Ovary (tissue), 10 donors: ENCODE results near the gene PPP2R2C. TPM values are rescaled to one million over a fixed set of nuclear protein-coding genes. Genes with fewer than 3 reads are reported as not detected.

Source experiments
- DNase-seq, 5 donors: peaks; one replicate each; pipeline ENCODE4 v3.0.0-alpha.2; 2019 to 2020
- H3K27ac ChIP-seq, 2 donors: fragments of 200-600 bp; one replicate each; pipeline versions ENCODE4 v1.5.1 to v1.8.0; 2019 to 2022
- H3K27me3 ChIP-seq: fragments of 200-600 bp; one replicate; pipeline ENCODE4 v1.8.0; 2022
- H3K36me3 ChIP-seq: fragments of 200-600 bp; sonication (generic); one replicate; pipeline ENCODE4 v1.5.1; 2019
- H3K4me1 ChIP-seq: one replicate; pipeline ENCODE4 v1.8.1; 2013; ENCODE audit warnings: mild to moderate bottlenecking, moderate library complexity; ENCODE audit not compliant: insufficient read depth
- H3K4me3 ChIP-seq: fragments of 200-600 bp; sonication (generic); one replicate; pipeline ENCODE4 v1.5.1; 2017
- H3K9me3 ChIP-seq, 2 donors: fragments of 200-600 bp in 1 of 2; sonication (generic) in 1 of 2; one replicate each; pipeline versions ENCODE4 v1.5.1 to v1.8.1; 2013 to 2019; ENCODE audit warnings: mild to moderate bottlenecking in 1 of 2, moderate library complexity in 1 of 2
- EP300 ChIP-seq: sonication (generic); formaldehyde crosslinking; IDR thresholded peaks from one replicate; pipeline ENCODE4 v1.6.1; 2017; ENCODE audit warnings: antibody characterized with exemption
- POLR2A ChIP-seq: fragments of 450-650 bp; IDR thresholded peaks from one replicate; pipeline ENCODE4 v1.6.1; 2017; ENCODE audit warnings: antibody characterized with exemption, mild to moderate bottlenecking, moderate library complexity
- WGBS, 3 donors: extraction: QIAGEN DNeasy Blood & Tissue Kit in 1 of 3; methylation state at CpG; one replicate each; pipeline versions ENCODE4 v1.1.5 to v1.1.7; 2013 to 2017; 5-methylcytosine and 5-hydroxymethylcytosine counted together
- intact Hi-C, 4 donors: fragments of 100-400 bp; cut with DNase I; formaldehyde crosslinking; loops; one replicate each; pipeline versions ENCODE4 v1.11.0 to v1.15.1; 2022 to 2023
- long read RNA-seq, 3 donors: library from polyadenylated mRNA in 2 of 3; unstranded in 2 of 3; transcript quantifications; one replicate each; pipeline ENCODE4 v2.0.0 and lab custom pipeline, GENCODE V29; 2021 to 2026
- polyA plus RNA-seq, 2 donors: library from polyadenylated mRNA; stranded (reverse); fragments of 200-250 nt in 1 of 2; fragments of 350-450 nt in 1 of 2; fragmentation: Illumina TruSeq in 1 of 2; extraction: RNeasy Lipid Tissue Mini Kit (QIAGEN cat#74804) in 1 of 2; gene quantifications; one replicate each; pipeline ENCODE4 v1.2.3, GENCODE V29; 2013 to 2014
- total RNA-seq, 7 donors: library from RNA; depleted of rRNA in 2 of 7; stranded (reverse); fragments of >200 nt in 2 of 7; fragmentation: NEBNext Ultra II Directional in 3 of 7; extraction: Animal tissue kit (Norgen Biotek cat#: 25700) in 3 of 7; gene quantifications; one replicate each; pipeline versions ENCODE4 v1.1.0 to v1.2.4, GENCODE V29; 2016 to 2023
- TF ChIP-seq, protein P1 (sequence below), 3 donors: fragments of 450-650 bp in 2 of 3; fragments of 200-600 bp in 1 of 3; IDR thresholded peaks; one replicate each; pipeline versions ENCODE4 v1.5.1 to v1.8.0; 2016 to 2022; ENCODE audit warnings: antibody characterized with exemption in 3 of 3, mild to moderate bottlenecking in 1 of 3
- donor health status: DM: no; HTN: no; CAD: no; lungs with moderate emphysema.
- donor health status: DM: no; HTN: no; CAD: no.
- donor health status: Bipolar disorder and iron deficiency.
- donor health status: DM: yes; HTN: yes; CAD: no.
- donor health status: DM: no; HTN: no; CAD: no.
- donor health status: DM: yes; HTN: yes; CAD: no.

PPP2R2C gene
- total RNA-seq (1 to 10 TPM in 2 of 7 donors, under 1 TPM in 5; 0.12 to 4.5 (median 0.77) TPM), polyA plus RNA-seq (1 to 10 TPM in 1 of 2 donors, under 1 TPM in 1; 0.21 to 3.0 TPM)
- long read RNA-seq, donor 1, result 0 reads
- long read RNA-seq, donor 2, partial matches to known transcripts, result 0 of 1 reads
- long read RNA-seq, donor 2, other reads (novel, unspliced or antisense), result 0 of 1 reads
- long read RNA-seq, donor 3, result 0 reads

- Histone ChIP-seq H3K9me3 (no peaks in the 10 kb centered on the region), H3K27ac (no peak within 1 kb of the TSS), H3K36me3 (no peaks in the 10 kb centered on the region), H3K4me1 (no peaks in the 10 kb centered on the region), H3K27me3 (no peaks in the 10 kb centered on the region), H3K4me3 (peak within 1 kb of the TSS; percentile 45)
- 4 to 14% (median 13%) methylated on average over 24 to 83 of the region's 86 CpGs for WGBS, 3 donors
- intact Hi-C loops, result no loop called here
- peak in 1 of 5 donors; percentile 2 for DNase-seq
- TF ChIP-seq, protein P1, sequence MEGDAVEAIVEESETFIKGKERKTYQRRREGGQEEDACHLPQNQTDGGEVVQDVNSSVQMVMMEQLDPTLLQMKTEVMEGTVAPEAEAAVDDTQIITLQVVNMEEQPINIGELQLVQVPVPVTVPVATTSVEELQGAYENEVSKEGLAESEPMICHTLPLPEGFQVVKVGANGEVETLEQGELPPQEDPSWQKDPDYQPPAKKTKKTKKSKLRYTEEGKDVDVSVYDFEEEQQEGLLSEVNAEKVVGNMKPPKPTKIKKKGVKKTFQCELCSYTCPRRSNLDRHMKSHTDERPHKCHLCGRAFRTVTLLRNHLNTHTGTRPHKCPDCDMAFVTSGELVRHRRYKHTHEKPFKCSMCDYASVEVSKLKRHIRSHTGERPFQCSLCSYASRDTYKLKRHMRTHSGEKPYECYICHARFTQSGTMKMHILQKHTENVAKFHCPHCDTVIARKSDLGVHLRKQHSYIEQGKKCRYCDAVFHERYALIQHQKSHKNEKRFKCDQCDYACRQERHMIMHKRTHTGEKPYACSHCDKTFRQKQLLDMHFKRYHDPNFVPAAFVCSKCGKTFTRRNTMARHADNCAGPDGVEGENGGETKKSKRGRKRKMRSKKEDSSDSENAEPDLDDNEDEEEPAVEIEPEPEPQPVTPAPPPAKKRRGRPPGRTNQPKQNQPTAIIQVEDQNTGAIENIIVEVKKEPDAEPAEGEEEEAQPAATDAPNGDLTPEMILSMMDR (IDR thresholded peaks at IDR 0.05), result no peak
- TF ChIP-seq POLR2A (no peak), EP300 (no peak)
Observed at GRCh38 chr4:6472387-6473263, at the start of gene PPP2R2C. Gene PPP2R2C, minus strand, starts transcription at chr4:6472614. Its CDS starts 385 bp downstream, at chr4:6472229.

- WGBS, 3 donors, result 78 to 89% (median 88%) methylated on average over 6 of the region's 6 CpGs
- no peak for DNase-seq
- no peaks in the 10 kb centered on the region for H3K27me3 ChIP-seq
Observed at GRCh38 chr4:6520978-6521377, 48.6 kb upstream of the PPP2R2C start.

GRCh38 chr4:6520051-6520636 lies 47.7 kb upstream of the PPP2R2C start:
- H3K9me3 ChIP-seq, result no peaks in the 10 kb centered on the region
- intact Hi-C loops, result no loop called here
- no peak for TF ChIP-seq POLR2A
- TF ChIP-seq EP300, result no peak
- TF ChIP-seq, protein P1 (IDR thresholded peaks at IDR 0.05), result no peak
- H3K4me3 ChIP-seq, result no peak overlapping the region
- no peaks in the 10 kb centered on the region for H3K4me1 ChIP-seq
- H3K27me3 ChIP-seq, result no peaks in the 10 kb centered on the region
- DNase-seq, result no peak
- WGBS, 3 donors, result 72 to 78% (median 76%) methylated on average over 11 of the region's 11 CpGs
- H3K27ac ChIP-seq, result no peak overlapping the region
- H3K36me3 ChIP-seq, result no peaks in the 10 kb centered on the region

More at GRCh38 chr4:6520978-6521377, 48.6 kb upstream of the PPP2R2C start:
- H3K4me1 ChIP-seq, result no peaks in the 10 kb centered on the region
- H3K36me3 ChIP-seq, result no peaks in the 10 kb centered on the region
- no peaks in the 10 kb centered on the region for H3K9me3 ChIP-seq
- intact Hi-C loops, result no loop called here
- TF ChIP-seq, protein P1 (IDR thresholded peaks at IDR 0.05), result no peak
- TF ChIP-seq EP300 (no peak), POLR2A (no peak)
- H3K27ac ChIP-seq, result no peak overlapping the region
- no peak overlapping the region for H3K4me3 ChIP-seq

DNA sequence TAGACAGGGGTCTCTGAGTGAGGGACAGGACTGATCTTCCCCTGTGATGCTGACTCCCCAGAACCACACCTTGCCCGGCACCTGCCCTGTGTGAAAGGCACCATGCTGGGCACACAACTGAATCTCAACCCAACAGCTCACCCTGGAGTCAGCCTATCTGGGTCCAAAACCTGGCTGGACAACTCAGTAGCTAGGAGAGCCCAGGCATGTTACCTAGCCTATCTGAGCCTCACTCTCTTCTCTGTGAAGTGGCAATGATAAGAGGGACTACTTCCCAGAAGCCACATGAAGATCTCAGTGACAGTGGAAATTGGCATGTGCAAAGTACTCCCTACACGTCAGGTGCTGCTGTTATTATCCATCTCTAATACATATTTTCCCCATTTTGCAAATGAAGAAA lies 44.8 kb upstream of the PPP2R2C start:
- DNase-seq, result no peak
- no peak overlapping the region for H3K27ac ChIP-seq

More for the DNA sequence above, 44.8 kb upstream of the PPP2R2C start:
- Histone ChIP-seq H3K4me3 (no peak overlapping the region), H3K36me3 (no peaks in the 10 kb centered on the region), H3K27me3 (no peaks in the 10 kb centered on the region), H3K4me1 (no peaks in the 10 kb centered on the region), H3K9me3 (no peaks in the 10 kb centered on the region)
- WGBS, 3 donors, result 75 to 90% (median 88%) methylated on average over 2 of the region's 2 CpGs
- TF ChIP-seq, protein P1 (IDR thresholded peaks at IDR 0.05), result no peak
- TF ChIP-seq POLR2A (no peak), EP300 (no peak)
- intact Hi-C loops, result no loop called here
